ENCODE results near the gene BMPR1A.
"Not testable (repeated sequence)": the region's sequence is repeated elsewhere in the genome, so short reads cannot be mapped to it uniquely, and the experiment has no call there.

BMPR1A gene

DNA sequence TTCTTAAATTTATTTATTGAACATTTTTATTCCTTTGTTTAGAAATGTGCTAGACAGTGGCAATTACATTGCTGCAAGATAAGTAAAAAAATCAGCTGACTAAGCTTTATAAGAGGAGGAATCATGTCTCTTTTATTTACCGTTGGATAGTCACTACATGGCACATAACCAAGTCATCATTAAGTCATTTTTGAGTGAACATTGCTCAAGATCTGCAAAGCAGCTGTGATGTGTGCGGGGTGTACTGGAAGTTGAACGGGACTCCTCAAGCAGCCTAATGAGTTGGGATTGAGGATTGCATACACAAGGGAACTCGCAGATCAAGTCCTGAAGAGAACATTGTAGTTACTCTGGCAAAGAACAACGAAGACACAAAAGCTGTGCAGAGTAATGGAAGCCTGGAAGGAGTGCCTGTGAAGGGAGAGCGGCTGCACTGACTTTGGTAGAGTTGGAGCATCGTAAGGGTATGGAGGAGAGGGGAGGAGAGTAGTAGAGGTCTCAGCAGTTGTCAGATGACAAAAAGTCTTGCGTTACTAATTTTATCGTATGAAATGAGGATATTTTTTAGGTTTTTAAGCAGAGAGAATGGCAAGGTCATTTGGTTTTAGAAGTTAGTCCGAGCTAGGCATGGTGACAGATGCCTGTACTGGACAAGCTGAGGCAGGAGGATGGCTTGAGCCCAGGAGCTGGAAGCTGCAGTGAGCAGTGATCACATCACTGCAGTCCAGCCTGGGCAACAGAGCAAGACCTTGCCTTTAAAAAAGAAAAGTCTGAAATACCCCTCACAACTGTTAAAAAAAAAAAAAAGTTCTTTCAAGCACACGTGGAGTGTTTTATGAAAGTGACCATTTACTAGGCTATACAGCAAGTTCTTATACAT lies 95.1 kb downstream of the BMPR1A start:
- no peak for DNase-seq

DNA sequence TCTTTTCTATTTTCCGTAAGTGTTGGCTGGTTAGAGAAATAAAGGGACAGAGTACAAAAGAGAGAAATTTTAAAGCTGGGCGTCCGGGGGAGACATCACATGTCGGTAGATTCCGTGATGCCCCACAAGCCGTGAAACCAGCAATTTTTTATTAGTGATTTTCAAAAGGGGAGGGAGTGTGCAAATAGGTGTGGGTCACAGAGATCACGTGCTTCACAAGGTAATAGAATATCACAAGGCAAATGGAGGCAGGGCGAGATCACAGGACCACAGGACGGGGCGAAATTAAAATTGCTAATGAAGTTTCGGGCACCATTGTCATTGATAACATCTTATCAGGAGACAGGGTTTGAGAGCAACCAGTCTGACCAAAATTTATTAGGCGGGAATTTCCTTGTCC lies 97.2 kb downstream of the BMPR1A start:
- not testable (repeated sequence) for DNase-seq

DNA sequence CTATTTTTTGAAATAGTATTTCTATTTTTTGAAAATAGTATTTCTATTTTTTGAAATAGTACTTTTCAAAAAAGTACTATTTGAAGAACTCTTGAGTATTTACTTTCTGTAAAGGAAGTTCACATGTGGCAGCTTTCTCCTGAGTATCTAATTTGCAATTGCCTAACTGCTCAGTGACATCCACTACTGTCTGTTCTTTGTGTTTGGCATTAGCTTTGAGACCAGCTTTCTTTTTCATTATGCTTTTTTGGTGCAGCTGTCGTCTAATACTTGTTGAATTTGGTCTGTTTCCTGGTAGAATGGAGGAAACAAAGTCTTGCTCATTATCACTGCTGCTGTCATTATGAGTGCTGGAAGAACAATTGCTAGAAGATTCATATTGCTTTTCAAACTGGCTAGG lies 99.1 kb downstream of the BMPR1A start:
- no peak for DNase-seq

DNA sequence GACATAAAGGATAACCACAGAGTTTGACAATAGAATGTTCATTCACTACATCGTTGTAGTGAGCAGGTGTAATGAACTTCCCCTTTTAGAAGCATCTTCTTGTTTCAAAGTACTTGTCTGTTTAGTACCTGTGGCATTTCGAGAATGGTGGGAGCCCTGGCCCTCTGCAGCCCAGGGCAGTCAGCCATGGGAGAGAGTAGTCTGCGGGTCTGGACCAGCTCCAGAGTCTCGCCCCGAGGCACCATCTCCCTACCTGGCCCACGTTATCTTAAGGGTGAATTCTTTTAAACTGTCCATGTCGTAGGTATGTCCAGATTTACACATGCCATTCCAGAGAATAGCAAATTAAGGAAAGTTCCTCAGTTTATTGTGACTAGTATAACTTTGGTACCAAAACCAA lies 99.7 kb downstream of the BMPR1A start:
- no peak for DNase-seq

DNA sequence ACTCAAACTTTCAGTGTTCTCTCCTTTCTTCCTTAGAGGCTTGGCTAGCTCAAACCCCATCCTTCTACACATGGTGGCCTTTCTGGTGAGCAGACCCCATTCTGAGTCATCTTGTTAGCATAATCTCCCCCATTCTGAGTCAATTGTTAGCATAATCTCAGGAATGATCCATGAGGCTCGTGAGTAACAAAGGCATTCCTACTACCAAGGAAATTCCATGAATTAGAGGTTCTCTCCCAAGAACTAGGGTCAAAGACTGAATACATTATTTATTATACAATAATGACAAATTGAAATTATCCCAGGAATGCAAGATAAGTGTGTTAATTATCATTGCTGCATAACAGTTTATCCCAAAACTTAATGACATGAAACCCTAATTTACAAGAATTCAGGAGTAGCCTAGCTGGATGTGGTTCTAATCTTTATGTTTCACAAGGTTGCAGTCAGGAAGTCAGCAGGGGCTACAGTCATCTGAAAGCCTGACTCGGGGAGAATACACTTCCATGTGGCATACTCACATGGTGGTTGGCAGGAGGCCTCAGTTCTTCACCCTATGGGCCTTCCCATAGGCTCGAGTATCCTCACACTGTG lies 100.8 kb downstream of the BMPR1A start:
- no peak for DNase-seq

DNA sequence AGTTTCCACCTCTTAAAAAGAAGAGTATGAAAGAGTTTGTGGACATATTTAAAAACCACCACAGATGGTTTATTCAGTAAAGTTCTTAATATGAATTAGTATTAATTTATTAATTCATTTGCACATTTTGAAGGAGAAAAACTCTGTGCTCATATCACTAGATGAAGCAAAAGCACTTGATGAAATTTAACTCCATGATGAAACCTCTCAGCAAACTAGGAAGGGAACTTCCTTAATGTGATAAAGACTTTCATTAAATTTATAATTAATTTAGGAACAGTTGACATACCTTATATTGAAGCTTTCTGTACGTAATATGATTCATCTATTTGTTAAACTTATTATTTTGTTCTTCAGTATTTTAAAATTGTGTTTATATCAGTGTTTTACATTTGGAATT lies 101.6 kb downstream of the BMPR1A start:
- no peak for DNase-seq

DNA sequence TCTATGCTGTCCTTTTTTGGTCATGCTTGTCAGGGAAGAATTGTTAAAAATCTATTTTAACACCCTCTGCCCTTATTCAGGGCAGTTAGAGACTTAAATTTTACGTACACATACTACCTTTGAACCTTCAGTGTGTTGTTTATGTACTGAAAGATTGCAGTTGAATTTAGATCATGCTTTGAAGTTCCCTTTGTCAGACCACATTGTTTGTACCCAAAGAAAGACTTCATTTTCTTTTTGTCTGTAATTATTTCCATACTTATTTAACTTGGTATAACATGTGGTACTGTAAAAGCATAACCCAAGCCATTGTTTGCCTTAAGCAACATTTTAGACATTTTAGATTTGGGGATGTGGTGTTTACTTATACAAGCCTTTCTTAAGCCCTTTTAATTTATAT lies 104.9 kb downstream of the BMPR1A start:
- no peak for DNase-seq

DNA sequence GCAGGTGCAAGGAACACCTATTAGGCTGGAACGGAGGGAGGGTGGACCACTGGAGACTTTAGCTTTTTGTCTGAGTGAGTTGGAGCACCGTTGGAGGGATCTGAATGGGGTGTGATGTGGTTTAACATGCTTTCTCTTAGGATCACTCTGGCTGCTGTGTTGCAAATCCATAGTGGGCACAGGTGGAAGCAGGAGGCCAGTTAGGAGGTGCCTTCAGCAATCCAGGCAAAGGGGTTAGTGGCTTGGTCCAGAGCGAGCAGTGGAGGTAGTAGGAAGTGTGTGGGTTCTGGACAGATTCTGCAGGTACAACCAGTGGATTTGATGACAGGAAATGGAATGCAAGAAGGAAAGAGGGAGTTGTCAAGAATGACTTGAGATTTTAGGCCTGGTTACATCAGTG lies 106.0 kb downstream of the BMPR1A start:
- DNase-seq, result no peak

DNA sequence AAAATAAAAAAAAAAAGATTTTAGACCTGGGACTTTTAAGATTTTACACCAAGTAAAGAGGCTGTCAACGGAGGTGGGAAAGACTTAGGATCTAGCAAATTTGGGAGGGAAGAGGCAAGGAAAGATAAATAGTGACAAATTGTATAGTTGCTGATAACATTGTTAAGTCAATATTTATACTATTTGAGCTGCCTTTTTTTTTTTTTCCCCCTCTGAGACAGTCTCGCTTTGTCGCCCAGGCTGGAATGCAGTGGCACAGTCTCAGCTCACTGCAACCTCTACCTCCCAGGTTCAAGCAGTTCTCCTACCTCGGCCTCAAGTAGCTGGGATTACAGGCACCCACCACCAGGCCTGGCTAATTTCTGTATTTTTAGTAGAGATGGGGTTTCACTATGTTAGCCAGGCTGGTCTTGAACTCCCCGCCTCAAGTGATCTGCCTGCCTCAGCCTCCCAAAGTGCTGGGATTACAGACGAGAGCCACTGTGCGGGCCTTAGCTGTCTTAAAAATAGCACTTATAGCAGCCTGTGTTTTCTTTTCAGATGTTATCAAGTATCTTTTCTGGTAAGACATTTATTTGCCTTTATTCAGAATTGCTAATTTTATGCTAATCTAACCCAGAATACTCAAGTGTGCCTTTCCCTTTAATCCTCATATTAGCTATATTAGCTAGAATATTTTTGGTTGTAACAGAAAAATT lies 106.5 kb downstream of the BMPR1A start:
- DNase-seq, result no peak

DNA sequence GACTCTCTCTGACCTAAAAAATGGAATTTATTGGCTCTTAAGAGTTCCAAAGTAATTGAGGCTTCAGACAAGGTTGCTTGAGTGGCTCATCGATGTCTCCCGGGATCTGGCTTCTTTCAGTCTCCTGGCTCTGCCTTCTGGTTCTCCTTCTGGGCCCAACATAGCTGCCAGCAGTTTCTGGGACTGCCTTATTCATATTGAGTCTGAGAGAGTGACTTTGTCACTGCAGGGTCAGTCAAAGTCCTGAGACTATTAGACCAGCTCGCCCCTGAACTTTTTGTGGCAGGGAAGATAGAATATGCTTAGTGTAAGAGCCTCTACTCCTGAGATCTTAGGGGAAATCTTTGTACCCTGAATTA lies 107.0 kb downstream of the BMPR1A start:
- no peak for DNase-seq

DNA sequence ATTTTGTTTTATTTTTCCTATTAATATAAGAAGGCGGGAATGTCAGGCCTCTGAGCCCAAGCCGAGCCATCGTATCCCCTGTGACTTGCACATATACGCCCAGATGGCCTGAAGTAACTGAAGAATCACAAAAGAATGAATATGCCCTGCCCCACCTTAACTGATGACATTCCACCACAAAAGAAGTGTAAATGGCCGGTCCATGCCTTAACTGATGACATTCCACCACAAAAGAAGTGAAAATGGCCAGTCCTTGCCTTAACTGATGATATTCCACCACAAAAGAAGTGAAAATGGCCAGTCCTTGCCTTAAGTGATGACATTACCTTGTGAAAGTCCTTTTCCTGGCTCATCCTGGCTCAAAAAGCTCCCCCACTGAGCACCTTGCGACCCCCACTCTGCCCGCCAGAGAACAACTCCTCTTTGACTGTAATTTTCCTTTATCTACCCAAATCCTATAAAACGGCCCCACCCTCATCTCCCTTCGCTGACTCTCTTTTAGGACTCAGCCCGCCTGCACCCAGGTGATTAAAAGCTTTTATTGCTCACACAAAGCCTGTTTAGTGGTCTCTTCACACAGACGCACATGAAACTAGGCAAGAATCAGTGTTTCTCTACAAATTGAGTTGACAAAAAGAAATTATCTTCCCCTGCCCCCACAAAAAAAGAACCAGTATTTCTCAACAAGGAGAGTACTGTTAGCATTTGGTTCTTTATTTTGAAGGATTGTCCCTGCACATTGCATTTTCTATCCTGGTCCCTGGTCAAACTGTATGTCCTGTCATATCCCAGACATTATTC lies 108.8 kb downstream of the BMPR1A start:
- DNase-seq, result not testable (repeated sequence)

DNA sequence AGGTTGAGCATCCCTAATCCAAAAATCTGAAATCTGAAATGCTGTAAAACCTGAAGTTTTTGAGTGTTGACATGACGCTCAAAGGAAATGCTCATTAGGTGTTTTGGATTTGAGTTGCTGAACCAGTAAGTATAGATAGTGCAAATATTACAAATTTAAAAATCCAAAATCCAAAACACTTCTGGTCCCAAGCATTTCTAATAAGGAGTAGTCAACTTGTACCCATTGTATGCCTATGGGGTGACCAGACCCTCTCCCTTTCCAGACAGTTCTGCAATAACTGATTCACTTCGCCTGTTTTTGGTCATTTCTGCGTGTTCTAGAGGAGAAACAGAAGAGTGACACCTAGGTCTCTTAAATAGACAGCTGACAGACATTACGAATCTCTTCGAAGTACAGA lies 110.7 kb downstream of the BMPR1A start:
- DNase-seq, result no peak

DNA sequence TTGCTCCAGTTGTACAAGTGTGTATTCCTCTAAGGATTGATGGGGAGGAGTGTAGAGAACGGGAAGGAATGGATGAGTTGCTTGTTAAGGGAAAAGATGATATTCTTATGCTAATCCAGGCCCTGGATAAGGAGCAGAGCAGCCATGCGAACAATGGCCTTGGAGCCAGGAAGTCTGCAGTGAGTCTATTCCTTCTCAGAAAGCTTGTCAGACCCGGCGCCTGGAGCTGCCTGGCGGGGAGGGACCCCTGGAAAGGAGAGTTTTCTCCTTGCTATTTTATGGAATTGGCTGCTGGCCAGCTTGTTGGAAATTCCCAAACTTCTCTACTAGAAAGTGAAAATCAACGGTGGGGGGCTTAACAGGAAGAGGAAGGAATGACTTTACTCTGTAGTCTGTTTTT lies 111.9 kb downstream of the BMPR1A start:
- DNase-seq, result no peak

DNA sequence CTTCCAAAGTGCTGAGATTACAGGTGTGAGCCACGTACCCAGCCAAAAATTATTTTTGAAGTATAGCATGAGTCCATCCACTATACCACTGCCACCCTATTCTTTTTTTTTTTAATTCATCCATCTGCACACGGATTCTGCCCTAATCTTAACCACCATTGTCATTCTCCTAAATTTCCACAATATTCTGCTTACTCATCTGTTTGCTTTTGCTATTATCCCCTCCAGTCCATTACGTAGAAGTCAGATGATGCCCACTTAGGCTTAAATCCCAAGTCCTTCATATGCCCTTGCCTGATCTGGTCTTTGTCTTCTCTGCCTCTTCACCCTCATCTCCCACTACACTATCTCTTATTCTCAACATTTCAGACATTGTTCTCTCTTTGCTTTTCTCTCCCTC lies 114.3 kb downstream of the BMPR1A start:
- DNase-seq, result no peak

DNA sequence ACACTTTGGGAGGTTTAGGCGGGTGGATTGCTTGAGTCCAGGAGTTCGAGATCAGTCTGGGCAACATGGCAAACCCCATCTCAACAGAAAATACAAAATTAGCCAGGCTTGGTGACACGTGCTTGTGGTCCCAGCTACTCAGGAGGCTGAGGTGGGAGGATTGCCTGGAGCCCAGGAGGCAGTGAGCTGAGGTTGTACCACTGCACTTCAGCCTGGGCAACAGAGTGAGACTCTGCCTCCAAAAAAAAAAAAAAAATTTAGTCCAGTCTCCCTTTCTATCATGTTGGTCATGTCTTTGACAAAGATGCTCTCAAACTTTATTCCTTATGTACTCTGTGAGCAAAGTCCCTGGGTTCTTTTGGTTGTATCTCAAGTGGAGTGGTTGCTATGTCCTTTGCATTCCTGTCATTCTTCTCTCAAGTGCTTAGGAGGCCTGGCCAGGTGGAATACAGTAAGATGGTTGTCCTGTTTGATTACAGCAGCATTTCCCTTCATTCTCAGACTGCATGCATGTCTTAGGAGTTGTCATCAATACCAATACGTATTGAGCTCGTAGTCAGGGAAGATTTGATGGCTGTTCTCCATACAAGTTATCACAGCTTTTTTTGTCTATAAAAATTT lies 115.3 kb downstream of the BMPR1A start:
- DNase-seq, result no peak

DNA sequence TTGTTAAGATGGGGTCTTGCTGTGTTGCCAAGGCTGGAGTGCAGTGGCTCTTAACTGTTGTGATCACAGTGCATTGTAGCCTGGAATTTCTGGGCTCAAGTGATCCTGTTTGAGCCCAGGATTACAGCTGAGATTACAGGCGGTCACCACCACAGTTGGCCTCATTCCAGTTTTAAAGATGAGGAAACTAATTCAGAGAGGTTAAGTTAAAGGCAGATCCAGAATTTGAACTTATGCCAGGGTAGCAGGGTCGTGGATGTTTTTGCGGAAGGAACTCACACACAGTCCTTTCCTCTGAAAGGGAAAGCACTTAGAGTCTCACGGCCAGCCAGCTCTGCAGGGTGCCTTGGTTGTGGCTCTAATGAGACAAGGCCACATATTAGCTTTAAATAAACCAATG lies 116.3 kb downstream of the BMPR1A start:
- no peak for DNase-seq

DNA sequence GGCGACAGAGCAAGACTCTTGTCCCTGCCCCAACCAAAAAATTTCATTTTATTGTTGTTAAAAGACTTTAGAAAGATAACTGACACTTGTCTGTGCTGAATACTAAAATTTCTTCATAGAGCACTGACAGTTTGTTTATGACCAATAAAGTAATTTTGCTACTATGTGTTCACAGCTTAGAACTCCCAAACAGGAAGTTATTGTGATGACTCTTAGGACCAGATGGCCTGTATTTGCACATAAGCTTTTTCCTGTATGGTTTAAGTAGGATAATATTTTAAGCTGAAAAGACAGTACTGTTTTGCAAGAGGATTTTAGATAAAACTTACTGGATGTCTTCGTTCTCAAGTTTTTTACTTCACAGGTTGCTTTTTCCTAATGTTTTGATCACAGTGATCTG lies 120.3 kb downstream of the BMPR1A start:
- no peak for DNase-seq

DNA sequence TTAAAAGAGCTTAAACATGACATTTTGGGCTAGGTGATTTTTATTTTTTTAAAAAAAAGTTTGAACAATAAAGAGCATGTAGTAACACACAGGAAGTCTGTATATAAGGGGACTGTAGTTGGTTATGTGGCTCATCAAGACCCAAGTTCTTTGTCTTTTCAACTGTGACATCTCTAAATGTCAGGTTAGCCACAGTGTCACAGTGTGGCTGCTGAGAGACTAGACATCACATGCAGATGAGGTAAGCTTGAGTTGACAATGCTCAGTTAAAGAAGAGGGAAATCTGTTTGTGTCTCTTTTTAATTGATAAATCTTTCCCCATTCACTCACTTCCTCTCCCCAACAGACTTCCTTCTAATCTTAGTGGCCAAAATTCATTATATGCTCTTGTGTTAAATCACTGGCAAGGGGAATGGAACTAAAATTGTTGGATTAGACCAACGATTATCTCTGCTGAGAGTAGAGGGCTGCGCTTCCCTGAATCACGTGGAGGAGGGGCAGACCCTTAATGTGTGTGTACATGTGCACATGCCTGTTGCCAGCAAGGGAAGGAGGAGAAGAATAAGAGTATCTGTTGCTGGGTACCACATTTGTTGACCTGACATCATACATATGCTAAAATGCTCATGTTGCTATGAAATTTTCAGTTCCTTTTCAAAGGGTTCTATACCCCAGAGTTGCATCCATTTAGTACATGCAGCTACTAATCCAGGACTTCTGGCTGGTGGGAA lies 122.7 kb downstream of the BMPR1A start:
- no peak for DNase-seq

DNA sequence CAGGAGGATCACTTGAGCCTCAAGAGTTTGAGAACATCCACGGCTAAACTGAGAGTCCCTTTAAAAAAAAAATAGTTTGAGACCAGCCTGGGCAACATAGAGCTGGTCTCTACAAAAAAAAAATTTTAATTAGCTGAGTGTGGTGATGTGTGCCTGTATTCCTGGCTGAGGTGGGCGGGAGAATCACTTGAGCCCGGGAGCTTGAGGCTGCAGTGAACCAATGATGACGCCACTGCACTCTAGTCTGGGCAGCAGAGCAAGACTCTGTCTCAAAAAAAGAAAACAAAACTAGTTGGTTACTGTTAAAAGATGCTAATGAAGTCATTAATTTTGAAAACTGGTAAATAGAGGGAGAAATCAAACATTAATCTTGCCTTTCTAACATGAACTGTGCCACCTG lies 124.6 kb downstream of the BMPR1A start:
- no peak for DNase-seq

DNA sequence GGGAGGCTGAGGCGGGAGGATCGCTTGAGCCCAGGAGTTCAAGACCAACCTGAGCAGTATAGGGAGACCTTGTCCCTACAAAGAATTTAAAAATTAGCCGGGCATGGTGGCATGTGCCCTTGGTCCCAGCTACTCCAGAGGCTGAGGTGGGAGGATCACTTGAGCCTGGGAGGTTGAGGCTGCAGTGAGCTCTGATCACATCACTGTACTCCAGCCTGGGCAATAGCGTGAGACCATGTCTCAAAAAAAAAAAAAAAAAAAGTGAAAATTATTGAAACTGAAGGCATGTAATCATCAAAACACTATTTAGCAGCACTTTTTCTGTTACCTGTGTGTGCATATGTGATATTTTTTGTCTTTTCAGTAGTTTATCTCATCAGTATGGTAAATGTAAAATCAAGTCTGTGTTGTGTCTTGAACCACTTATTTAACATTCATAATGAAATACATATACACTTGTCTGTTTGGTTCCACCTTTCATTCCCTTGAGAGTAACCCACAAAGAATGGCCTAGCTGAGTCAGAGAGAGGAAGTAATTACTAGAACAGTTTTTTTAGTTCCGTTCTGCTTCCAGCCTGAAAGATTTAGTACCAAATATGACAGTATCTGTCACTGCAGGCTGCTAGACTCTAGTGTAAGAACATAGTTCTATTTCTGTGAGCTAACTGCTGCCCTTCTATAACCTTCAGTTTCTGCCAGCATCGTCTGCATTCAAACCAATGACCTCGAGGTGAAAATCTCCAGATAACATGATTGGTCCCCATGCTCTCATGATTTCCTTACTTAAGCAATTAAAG lies 132.4 kb downstream of the BMPR1A start:
- DNase-seq, result no peak

DNA sequence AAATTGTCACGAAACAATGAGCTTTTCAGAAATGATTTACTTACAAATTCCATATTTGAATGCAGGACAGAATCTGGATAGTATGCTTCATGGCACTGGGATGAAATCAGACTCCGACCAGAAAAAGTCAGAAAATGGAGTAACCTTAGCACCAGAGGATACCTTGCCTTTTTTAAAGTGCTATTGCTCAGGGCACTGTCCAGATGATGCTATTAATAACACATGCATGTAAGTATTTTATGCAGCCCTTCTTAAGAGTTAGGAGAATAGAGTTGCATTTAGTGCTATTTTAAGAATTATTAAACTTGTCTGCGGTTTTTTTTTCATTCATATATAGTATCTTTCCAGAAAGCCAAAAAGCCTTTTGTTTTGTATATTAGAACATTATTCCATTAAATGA lies 133.6 kb downstream of the BMPR1A start:
- no peak for DNase-seq
